Smooth muscle cell (in vitro differentiated cells): ENCODE data around the gene TTC33. TPM values are rescaled to one million over a fixed set of nuclear protein-coding genes. Genes with fewer than 3 reads are reported as not detected.

Experiments
- DNase-seq: peaks from one replicate; lab custom pipeline; 2025; ENCODE audit not compliant: unreplicated experiment; lab: John Stamatoyannopoulos, UW
- H2AFZ ChIP-seq: fragments of 200-600 bp; sonication (generic); 2 replicates; pipeline ENCODE4 v1.6.0; 2016; ENCODE audit warnings: antibody characterized with exemption, low read depth, mild to moderate bottlenecking
- H3F3A ChIP-seq: fragments of 200-600 bp; sonication (generic); 2 replicates; pipeline ENCODE4 v1.6.0; 2017; ENCODE audit warnings: antibody characterized with exemption, low read depth
- H3K27ac ChIP-seq: fragments of 200-600 bp; sonication (generic); 2 replicates; pipeline ENCODE4 v1.5.1; 2016; ENCODE audit warnings: low read depth, mild to moderate bottlenecking
- H3K27me3 ChIP-seq: fragments of 200-600 bp; sonication (generic); 2 replicates; pipeline ENCODE4 v1.6.1; 2016; ENCODE audit warnings: low read depth, mild to moderate bottlenecking
- H3K36me3 ChIP-seq: fragments of 200-600 bp; sonication (generic); 2 replicates; pipeline ENCODE4 v1.5.1; 2016; ENCODE audit warnings: low read depth
- H3K4me1 ChIP-seq: fragments of 200-600 bp; sonication (generic); 2 replicates; pipeline ENCODE4 v1.5.1; 2016; ENCODE audit warnings: low read depth
- H3K4me2 ChIP-seq: fragments of 200-600 bp; sonication (generic); 2 replicates; pipeline ENCODE4 v1.6.0; 2016; ENCODE audit warnings: mild to moderate bottlenecking
- H3K4me3 ChIP-seq: fragments of 200-600 bp; sonication (generic); 2 replicates; pipeline ENCODE4 v1.5.1; 2016; ENCODE audit warnings: mild to moderate bottlenecking
- H3K79me2 ChIP-seq: fragments of 200-600 bp; sonication (generic); 2 replicates; pipeline ENCODE4 v1.6.0; 2016; ENCODE audit warnings: low read depth, mild to moderate bottlenecking
- H3K9ac ChIP-seq: fragments of 200-600 bp; sonication (generic); 2 replicates; pipeline ENCODE4 v1.6.0; 2016; ENCODE audit warnings: low read depth
- H3K9me3 ChIP-seq: fragments of 200-600 bp; sonication (generic); replicated peaks from 2 replicates; pipeline ENCODE4 v1.5.1; 2016; ENCODE audit warnings: low read depth
- H4K20me1 ChIP-seq: fragments of 200-600 bp; sonication (generic); 2 replicates; pipeline ENCODE4 v1.6.0; 2016; ENCODE audit warnings: low read depth
- CTCF ChIP-seq: fragments of 200-600 bp; sonication (generic); IDR thresholded peaks from 2 replicates; pipeline ENCODE4 v1.5.1; 2017; ENCODE audit warnings: borderline replicate concordance, mild to moderate bottlenecking, antibody characterized with exemption; ENCODE audit not compliant: insufficient read depth, poor library complexity, severe bottlenecking
- WGBS: methylation state at CpG from one replicate; pipeline ENCODE4 v1.1.7; 2016; ENCODE audit warnings: low lambda C conversion rate; 5-methylcytosine and 5-hydroxymethylcytosine counted together
- polyA plus RNA-seq: library from polyadenylated mRNA; unstranded; fragments of >200 nt; fragmentation: Nextera tagmentation; extraction: Ambion mirVana; gene quantifications from 2 replicates; pipeline ENCODE4 v1.2.1, GENCODE V29; 2016
- total RNA-seq: library from RNA; depleted of rRNA; stranded (reverse); fragments of >200 nt; gene quantifications from 2 replicates; pipeline ENCODE4 v1.2.3, GENCODE V29; 2014

Gene TTC33
- total and polyA plus RNA-seq, 2 experiments from 2014 or later: 13.1 to 22.1 TPM

DNA sequence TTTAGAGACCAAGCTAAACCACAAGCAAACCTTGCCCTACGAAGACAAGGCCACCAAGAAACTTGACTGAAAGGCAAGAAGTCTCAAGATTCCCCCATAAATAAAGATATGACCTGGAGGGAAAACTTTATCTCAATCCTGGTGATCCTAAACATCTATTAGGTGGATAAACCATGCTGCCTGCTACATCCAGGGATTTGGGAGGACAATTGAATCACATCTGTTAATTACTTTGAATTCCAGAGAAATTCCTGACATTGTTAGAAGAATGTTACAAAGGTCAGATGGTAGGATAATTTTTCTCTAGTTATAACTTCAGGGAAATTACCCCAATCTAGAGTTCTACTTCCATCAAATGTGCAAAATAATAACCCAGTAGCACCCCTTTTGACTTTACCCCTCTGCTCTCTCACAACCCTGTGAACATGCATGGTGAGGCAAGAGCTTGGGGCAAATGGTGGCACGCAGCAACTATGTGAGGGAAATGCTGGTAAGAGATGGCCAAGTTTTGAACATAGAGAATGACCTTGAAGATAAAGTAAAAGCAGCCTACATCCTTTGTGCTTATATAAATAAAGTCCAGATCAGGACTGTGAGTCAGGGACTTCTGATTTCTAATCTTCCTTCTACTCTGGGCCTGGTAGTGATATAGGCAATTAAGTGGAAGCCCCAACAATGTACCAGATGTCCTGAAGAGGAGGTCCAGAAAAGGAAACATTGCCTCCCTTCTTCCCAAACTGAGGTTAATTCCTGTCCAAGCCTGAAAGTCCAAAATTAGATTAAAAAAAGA, 133.1 kb downstream of the TTC33 start:
- H3K9ac ChIP-seq: no peak overlapping the region
- H3K4me1 ChIP-seq: no peaks in the 10 kb centered on the region
- H3K4me3 ChIP-seq: no peak overlapping the region
- no peaks in the 10 kb centered on the region for H4K20me1 ChIP-seq
- no peak overlapping the region for H3K27ac ChIP-seq
- H3F3A ChIP-seq: no peaks in the 10 kb centered on the region
- H3K27me3 ChIP-seq: no peaks in the 10 kb centered on the region
- H2AFZ ChIP-seq: no peak overlapping the region
- TF ChIP-seq CTCF: no peak
- WGBS: 65% methylated on average over 2 of the region's 2 CpGs
- no peak overlapping the region for H3K4me2 ChIP-seq
- no peaks in the 10 kb centered on the region for H3K9me3 ChIP-seq
- no peaks in the 10 kb centered on the region for H3K36me3 ChIP-seq
- no peaks in the 10 kb centered on the region for H3K79me2 ChIP-seq
- DNase-seq: no peak

DNA sequence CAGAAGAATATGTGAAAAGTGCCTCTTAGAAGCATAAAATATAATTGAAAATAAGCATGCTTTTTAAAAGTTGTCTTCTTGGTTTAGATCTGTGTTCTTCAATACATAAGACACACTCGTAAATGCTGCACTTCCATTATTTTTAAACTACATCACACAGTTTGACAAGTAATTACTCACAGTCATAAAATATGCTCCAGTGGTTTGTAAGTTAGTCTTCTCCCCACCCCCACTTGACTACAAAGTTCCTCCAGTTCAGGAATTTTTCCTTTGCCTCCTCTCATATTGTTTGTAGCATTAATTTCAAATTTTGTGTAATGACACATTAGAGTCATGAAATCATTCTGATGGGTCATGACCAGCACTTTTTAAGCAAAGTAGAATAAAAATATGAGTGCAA, 136.3 kb downstream of the TTC33 start:
- no peaks in the 10 kb centered on the region for H3K79me2 ChIP-seq
- no peaks in the 10 kb centered on the region for H3F3A ChIP-seq
- H4K20me1 ChIP-seq: no peaks in the 10 kb centered on the region
- no peak overlapping the region for H2AFZ ChIP-seq
- no peak overlapping the region for H3K27ac ChIP-seq
- 56% methylated on average over 1 of the region's 1 CpG for WGBS
- H3K9me3 ChIP-seq: no peaks in the 10 kb centered on the region
- DNase-seq: no peak
- H3K4me1 ChIP-seq: no peaks in the 10 kb centered on the region
- H3K27me3 ChIP-seq: no peaks in the 10 kb centered on the region
- no peak overlapping the region for H3K9ac ChIP-seq
- H3K4me3 ChIP-seq: no peak overlapping the region
- H3K4me2 ChIP-seq: peak overlapping the region; percentile 49
- TF ChIP-seq CTCF: no peak
- H3K36me3 ChIP-seq: no peaks in the 10 kb centered on the region

GRCh38 chr5:40618926-40619325, 136.8 kb downstream of the TTC33 start:
- H2AFZ ChIP-seq: no peak overlapping the region
- H3K9me3 ChIP-seq: no peaks in the 10 kb centered on the region
- no peaks in the 10 kb centered on the region for H3K79me2 ChIP-seq
- 85% methylated on average over 2 of the region's 2 CpGs for WGBS
- no peak for TF ChIP-seq CTCF
- no peaks in the 10 kb centered on the region for H3K27me3 ChIP-seq
- no peak overlapping the region for H3K9ac ChIP-seq
- H4K20me1 ChIP-seq: no peaks in the 10 kb centered on the region
- no peaks in the 10 kb centered on the region for H3K4me1 ChIP-seq
- no peaks in the 10 kb centered on the region for H3F3A ChIP-seq
- peak overlapping the region; percentile 49 for H3K4me2 ChIP-seq
- no peak overlapping the region for H3K4me3 ChIP-seq
- H3K36me3 ChIP-seq: no peaks in the 10 kb centered on the region
- DNase-seq: no peak
- H3K27ac ChIP-seq: no peak overlapping the region

GRCh38 chr5:40616781-40617180, 139.0 kb downstream of the TTC33 start:
- Histone ChIP-seq H3K79me2 (no peaks in the 10 kb centered on the region), H3K9me3 (no peaks in the 10 kb centered on the region), H3K4me3 (no peak overlapping the region), H4K20me1 (no peaks in the 10 kb centered on the region), H3F3A (no peaks in the 10 kb centered on the region), H3K27me3 (no peaks in the 10 kb centered on the region), H3K4me2 (no peak overlapping the region), H3K36me3 (no peaks in the 10 kb centered on the region), H3K27ac (no peak overlapping the region), H3K9ac (no peak overlapping the region), H3K4me1 (no peaks in the 10 kb centered on the region), H2AFZ (no peak overlapping the region)
- no peak for DNase-seq
- WGBS: 91% methylated on average over 5 of the region's 5 CpGs
- TF ChIP-seq CTCF: no peak
